Measurements from ENCODE around the gene PRKAR1B.

Gene PRKAR1B

DNA sequence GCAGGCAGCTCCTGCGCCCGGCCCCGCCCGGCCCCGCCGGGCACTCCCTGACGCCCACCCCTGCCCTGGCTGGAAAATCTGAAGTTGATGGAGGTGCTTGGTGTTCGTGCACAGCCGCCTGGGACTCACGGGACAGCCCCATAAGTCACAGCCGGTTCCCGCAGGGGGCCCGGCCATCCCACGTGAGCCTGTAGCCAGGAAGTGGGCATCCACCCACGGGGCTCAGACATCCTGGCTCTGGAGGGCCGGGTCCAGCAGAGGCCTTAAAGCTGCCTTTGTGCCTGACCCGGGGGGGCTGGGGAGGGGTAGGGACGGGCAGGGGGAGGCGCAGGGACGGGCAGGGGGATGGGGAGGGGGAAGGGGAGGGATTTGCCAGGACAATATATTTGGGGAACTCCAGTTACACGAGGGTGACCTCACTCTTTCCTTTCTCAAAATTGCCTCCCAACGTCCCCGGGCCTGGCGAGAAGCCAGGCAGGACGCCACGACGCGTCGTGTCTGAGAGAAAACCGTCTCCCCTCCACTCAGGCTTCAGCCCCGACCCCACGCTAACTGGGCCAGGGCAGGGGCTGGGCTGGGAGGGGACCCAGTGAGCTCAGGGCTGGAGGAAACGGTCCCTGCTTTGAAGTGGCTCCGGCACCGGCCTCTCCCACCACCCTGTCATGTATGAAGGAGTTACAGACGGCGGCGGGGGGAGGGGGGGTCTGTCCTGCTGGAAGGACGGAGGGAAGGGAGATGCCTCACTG lies 125.3 kb downstream of the PRKAR1B start:
- Histone ChIP-seq H3K79me2 (ENCODE audit: insufficient read depth, low read length) (no peaks in the 10 kb centered on the region), H3K4me2 (ENCODE audit: low read length) (no peak overlapping the region), H2AFZ (ENCODE audit: low read length) (no peak overlapping the region), H3K9me3 (ENCODE audit: low read length) (no peaks in the 10 kb centered on the region), H3K27me3 (ENCODE audit: insufficient read depth, low read length) (no peaks in the 10 kb centered on the region), H3F3A (ENCODE audit: insufficient read depth, low read length) (no peaks in the 10 kb centered on the region), H3K36me3 (ENCODE audit: insufficient read depth, low read length) (peaks cover 8% of the 10 kb centered on the region; the same call in 1 of the 2 replicates), H3K4me1 (ENCODE audit: insufficient read depth, low read length, severe bottlenecking) (peaks cover 15% of the 10 kb centered on the region), H3K27ac (ENCODE audit: low read depth, low read length, poor library complexity, severe bottlenecking) (no peak overlapping the region), H4K20me1 (ENCODE audit: insufficient read depth, low read length) (no peaks in the 10 kb centered on the region), H3K4me3 (ENCODE audit: low read depth, low read length, poor library complexity, severe bottlenecking) (no peak overlapping the region), H3K9ac (ENCODE audit: low read length) (no peak overlapping the region), H3K9me2 (ENCODE audit: low read depth, low read length) (no peaks in the 10 kb centered on the region)
- TF ChIP-seq, protein P1, sequence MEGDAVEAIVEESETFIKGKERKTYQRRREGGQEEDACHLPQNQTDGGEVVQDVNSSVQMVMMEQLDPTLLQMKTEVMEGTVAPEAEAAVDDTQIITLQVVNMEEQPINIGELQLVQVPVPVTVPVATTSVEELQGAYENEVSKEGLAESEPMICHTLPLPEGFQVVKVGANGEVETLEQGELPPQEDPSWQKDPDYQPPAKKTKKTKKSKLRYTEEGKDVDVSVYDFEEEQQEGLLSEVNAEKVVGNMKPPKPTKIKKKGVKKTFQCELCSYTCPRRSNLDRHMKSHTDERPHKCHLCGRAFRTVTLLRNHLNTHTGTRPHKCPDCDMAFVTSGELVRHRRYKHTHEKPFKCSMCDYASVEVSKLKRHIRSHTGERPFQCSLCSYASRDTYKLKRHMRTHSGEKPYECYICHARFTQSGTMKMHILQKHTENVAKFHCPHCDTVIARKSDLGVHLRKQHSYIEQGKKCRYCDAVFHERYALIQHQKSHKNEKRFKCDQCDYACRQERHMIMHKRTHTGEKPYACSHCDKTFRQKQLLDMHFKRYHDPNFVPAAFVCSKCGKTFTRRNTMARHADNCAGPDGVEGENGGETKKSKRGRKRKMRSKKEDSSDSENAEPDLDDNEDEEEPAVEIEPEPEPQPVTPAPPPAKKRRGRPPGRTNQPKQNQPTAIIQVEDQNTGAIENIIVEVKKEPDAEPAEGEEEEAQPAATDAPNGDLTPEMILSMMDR (IDR thresholded peaks at IDR 0.05; ENCODE audit: low read length), result no peak
- TF ChIP-seq EZH2 (IDR thresholded peaks at IDR 0.05; ENCODE audit: borderline replicate concordance, low read length), result no peak

DNA sequence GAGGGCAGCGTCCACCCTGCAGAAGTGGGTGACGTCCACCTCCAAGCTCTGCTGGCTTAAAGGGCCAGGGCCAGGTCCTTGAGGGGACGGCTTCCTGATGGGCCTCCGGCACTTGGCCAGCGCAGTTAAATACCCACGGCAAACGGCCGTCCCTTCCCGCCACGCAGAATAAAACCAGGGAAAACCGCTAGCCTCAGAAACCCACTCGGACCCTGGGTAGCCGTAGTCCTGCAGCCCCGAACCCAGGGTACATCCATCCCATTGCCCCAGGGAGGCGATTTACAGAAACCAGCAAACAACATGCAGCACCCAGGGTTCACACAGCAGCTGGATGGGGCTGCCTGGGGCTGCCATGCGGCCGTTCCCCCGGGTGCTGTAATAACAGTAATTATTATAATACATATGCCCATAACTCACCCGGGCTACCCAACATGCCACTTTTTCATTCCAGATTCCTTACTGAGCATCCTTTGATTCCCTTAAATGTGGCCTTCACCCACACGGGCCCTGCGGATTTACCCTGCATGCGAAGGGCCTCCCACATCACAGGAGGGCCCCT lies 126.0 kb downstream of the PRKAR1B start:
- Histone ChIP-seq H3K79me2 (ENCODE audit: insufficient read depth, low read length) (no peaks in the 10 kb centered on the region), H3F3A (ENCODE audit: insufficient read depth, low read length) (no peaks in the 10 kb centered on the region), H2AFZ (ENCODE audit: low read length) (no peak overlapping the region), H3K4me2 (ENCODE audit: low read length) (no peak overlapping the region), H3K36me3 (ENCODE audit: insufficient read depth, low read length) (peaks cover 8% of the 10 kb centered on the region; the same call in 1 of the 2 replicates), H3K9me2 (ENCODE audit: low read depth, low read length) (no peaks in the 10 kb centered on the region), H3K4me3 (ENCODE audit: low read depth, low read length, poor library complexity, severe bottlenecking) (no peak overlapping the region), H4K20me1 (ENCODE audit: insufficient read depth, low read length) (no peaks in the 10 kb centered on the region), H3K4me1 (ENCODE audit: insufficient read depth, low read length, severe bottlenecking) (peaks cover 15% of the 10 kb centered on the region), H3K27ac (ENCODE audit: low read depth, low read length, poor library complexity, severe bottlenecking) (no peak overlapping the region), H3K9ac (ENCODE audit: low read length) (no peak overlapping the region), H3K27me3 (ENCODE audit: insufficient read depth, low read length) (no peaks in the 10 kb centered on the region), H3K9me3 (ENCODE audit: low read length) (no peaks in the 10 kb centered on the region)
- TF ChIP-seq, protein P1 (IDR thresholded peaks at IDR 0.05; ENCODE audit: low read length), result no peak
- TF ChIP-seq EZH2 (IDR thresholded peaks at IDR 0.05; ENCODE audit: borderline replicate concordance, low read length), result no peak

DNA sequence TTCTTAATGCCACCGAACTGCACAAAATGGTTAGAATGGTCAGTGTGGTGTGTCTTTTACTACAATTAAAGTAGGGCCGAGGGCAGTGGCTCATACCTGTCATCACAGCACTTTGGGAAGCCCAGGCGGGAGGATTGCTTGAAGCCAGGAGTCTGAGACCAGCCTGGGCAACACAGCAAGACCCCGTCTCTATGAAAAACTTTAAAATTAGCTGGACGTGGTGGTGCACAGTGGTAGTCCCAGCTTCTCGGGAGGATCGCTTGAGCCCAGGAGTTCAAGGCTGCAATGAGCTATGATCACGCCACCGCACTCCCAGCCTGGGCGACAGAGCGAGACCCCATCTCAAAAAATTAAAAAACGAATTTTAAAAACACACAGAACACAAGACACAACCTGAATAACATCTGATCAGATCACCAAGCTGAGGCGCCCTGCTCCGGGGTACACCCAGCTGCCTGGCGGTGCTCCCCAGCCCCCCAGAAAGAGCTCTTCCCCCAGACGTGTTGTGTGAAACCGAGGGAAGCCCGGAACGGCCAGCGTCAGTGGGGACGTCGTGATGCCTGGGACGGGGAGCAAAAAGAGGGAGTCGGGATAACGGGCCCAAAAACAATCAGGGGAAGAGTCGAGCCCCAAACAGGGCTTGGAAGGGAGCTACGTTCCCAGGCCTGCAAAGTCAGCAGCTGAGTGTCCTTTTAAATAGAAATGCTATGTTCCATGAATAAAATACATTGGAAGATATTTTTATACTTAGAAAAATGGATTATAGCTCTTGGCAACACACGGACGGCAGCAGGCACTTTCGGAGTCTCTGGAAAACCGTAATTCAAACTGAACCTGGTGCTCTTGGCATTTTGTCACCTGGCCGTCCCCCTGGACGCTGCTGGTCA lies 126.7 kb downstream of the PRKAR1B start:
- H3K27ac ChIP-seq (ENCODE audit: low read depth, low read length, poor library complexity, severe bottlenecking), result no peak overlapping the region
- no peaks in the 10 kb centered on the region for H3K9me3 ChIP-seq (ENCODE audit: low read length)
- no peak overlapping the region for H3K9ac ChIP-seq (ENCODE audit: low read length)
- H3K9me2 ChIP-seq (ENCODE audit: low read depth, low read length), result no peaks in the 10 kb centered on the region
- peaks cover 1% of the 10 kb centered on the region; the same call in 1 of the 2 replicates for H3K36me3 ChIP-seq (ENCODE audit: insufficient read depth, low read length)
- no peak overlapping the region for H3K4me2 ChIP-seq (ENCODE audit: low read length)
- H3F3A ChIP-seq (ENCODE audit: insufficient read depth, low read length), result no peaks in the 10 kb centered on the region
- H3K79me2 ChIP-seq (ENCODE audit: insufficient read depth, low read length), result no peaks in the 10 kb centered on the region
- no peaks in the 10 kb centered on the region for H3K27me3 ChIP-seq (ENCODE audit: insufficient read depth, low read length)
- no peak overlapping the region for H3K4me3 ChIP-seq (ENCODE audit: low read depth, low read length, poor library complexity, severe bottlenecking)
- no peak overlapping the region for H2AFZ ChIP-seq (ENCODE audit: low read length)
- no peaks in the 10 kb centered on the region for H4K20me1 ChIP-seq (ENCODE audit: insufficient read depth, low read length)
- H3K4me1 ChIP-seq (ENCODE audit: insufficient read depth, low read length, severe bottlenecking), result peaks cover 15% of the 10 kb centered on the region
- TF ChIP-seq EZH2 (IDR thresholded peaks at IDR 0.05; ENCODE audit: borderline replicate concordance, low read length), result no peak
- TF ChIP-seq, protein P1 (IDR thresholded peaks at IDR 0.05; ENCODE audit: low read length), result no peak

Data from OCI-LY1 (cell line).